ENCODE data around the gene PRMT1. TPM values are rescaled to one million over a fixed set of nuclear protein-coding genes. Genes with fewer than 3 reads are reported as not detected.

The PRMT1 gene
- polyA plus RNA-seq, 1 of the 3 experiments (the other 2 are of a cell fraction) = 789 TPM

DNA sequence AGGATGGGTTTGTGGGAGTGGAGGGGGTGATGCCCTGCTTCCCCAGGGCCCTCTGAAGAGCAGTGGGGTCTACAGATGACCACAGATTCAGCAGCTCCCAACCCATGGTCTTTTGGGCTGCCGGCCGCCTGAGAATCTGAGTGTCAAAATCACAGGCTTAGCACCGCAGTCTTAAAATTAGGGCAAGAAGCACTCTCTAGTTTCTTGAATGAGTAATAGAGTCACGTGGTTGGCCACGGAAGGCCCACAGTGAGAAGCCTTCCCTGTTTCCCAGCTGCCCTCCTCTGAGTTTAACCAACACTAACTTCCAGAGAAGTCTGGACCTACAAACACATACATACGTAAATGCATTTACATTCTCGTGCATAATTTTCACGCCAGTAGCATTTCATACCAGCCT is 5.2 kb downstream of the PRMT1 start:
- CTCF ChIA-PET = interaction anchor here (2.0 to 2.6 kb wide), 2 partner anchors 8 to 10 kb away, joined by 24 to 35 read pairs; partner anchors contain the start of genes ADM5 and CPT1C
- H2AFZ ChIP-seq (ENCODE audit: low read depth) = no peak overlapping the region
- no peak overlapping the region for H3K27ac ChIP-seq (ENCODE audit: low read depth in 2 of 2, low read length in 1 of 2)
- over 99% methylated on average over 5 of the region's 8 CpGs for WGBS (ENCODE audit: low lambda C conversion rate)
- H3K4me1 ChIP-seq (ENCODE audit: control insufficient read depth in 1 of 2, insufficient read depth in 2 of 2, low read depth in 1 of 2, low read length in 1 of 2) = peaks cover 16 to 23% of the 10 kb centered on the region in 2 experiments; a peak in 3 of 4 replicates
- POLR2A ChIA-PET = no interaction called here
- DNase-seq = no peak
- H3K27me3 ChIP-seq (ENCODE audit: insufficient read depth) = no peaks in the 10 kb centered on the region
- no peak overlapping the region for H3K4me2 ChIP-seq
- H3K36me3 ChIP-seq (replicated peaks in 1 of 2; ENCODE audit: control insufficient read depth in 1 of 2, insufficient read depth in 2 of 2, low read length in 1 of 2) = peaks cover 35 to 45% of the 10 kb centered on the region in 2 experiments
- H3K9me3 ChIP-seq = no peaks in the 10 kb centered on the region
- H3K79me2 ChIP-seq (ENCODE audit: insufficient read depth) = peaks cover 60% of the 10 kb centered on the region
- H3K9ac ChIP-seq = no peak overlapping the region
- peaks cover 59% of the 10 kb centered on the region for H4K20me1 ChIP-seq (ENCODE audit: insufficient read depth)
- no peak overlapping the region for H3K4me3 ChIP-seq (ENCODE audit: low read depth in 2 of 2, low read length in 1 of 2)
- H3F3A ChIP-seq (replicated peaks; ENCODE audit: insufficient read depth) = peaks cover 10% of the 10 kb centered on the region
- no peaks in the 10 kb centered on the region for H3K9me2 ChIP-seq
- TF ChIP-seq, protein P1, sequence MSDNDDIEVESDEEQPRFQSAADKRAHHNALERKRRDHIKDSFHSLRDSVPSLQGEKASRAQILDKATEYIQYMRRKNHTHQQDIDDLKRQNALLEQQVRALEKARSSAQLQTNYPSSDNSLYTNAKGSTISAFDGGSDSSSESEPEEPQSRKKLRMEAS (IDR thresholded peaks at IDR 0.05; ENCODE audit: low read depth) = no peak
- TF ChIP-seq GABPA (IDR thresholded peaks at IDR 0.05; ENCODE audit: low read depth) (no peak), MEF2A (IDR thresholded peaks at IDR 0.05; ENCODE audit: borderline replicate concordance, low read depth) (no peak), EZH2phosphoT487 (IDR thresholded peaks at IDR 0.05; ENCODE audit: borderline replicate concordance, low read depth) (no peak), EP300 (IDR thresholded peaks at IDR 0.05; ENCODE audit: borderline replicate concordance in 1 of 2, low read depth in 1 of 2, low read length in 1 of 2) (no peak)

DNA sequence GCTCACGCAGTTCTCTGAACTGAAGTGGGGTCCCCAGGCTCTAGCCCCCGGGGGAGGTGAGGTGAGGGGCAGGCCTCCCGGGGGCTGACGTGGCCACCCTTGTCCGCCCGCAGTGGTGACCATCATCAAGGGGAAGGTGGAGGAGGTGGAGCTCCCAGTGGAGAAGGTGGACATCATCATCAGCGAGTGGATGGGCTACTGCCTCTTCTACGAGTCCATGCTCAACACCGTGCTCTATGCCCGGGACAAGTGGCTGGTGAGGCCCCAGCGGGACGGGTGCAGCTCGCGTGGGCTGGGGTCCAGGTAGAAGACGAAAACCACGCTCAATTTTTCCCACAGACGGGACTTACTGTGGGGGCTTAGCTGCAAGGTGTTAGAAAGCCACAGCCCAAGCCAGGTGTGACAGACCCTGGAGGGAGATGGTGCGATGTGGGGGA is 6.8 kb downstream of the PRMT1 start:
- WGBS (ENCODE audit: low lambda C conversion rate) = 95% methylated on average over 18 of the region's 18 CpGs
- H3K9me2 ChIP-seq = no peaks in the 10 kb centered on the region
- H3K4me1 ChIP-seq (ENCODE audit: control insufficient read depth in 1 of 2, insufficient read depth in 2 of 2, low read depth in 1 of 2, low read length in 1 of 2) = peaks cover 16 to 18% of the 10 kb centered on the region in 2 experiments; a peak in 3 of 4 replicates
- no peak overlapping the region for H3K4me2 ChIP-seq
- no peak overlapping the region for H3K9ac ChIP-seq
- TF ChIP-seq, protein P2, sequence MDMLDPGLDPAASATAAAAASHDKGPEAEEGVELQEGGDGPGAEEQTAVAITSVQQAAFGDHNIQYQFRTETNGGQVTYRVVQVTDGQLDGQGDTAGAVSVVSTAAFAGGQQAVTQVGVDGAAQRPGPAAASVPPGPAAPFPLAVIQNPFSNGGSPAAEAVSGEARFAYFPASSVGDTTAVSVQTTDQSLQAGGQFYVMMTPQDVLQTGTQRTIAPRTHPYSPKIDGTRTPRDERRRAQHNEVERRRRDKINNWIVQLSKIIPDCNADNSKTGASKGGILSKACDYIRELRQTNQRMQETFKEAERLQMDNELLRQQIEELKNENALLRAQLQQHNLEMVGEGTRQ (IDR thresholded peaks at IDR 0.05; ENCODE audit: borderline replicate concordance, low read depth, low read length) = no peak
- TF ChIP-seq RXRA (IDR thresholded peaks at IDR 0.05; ENCODE audit: borderline replicate concordance, low read depth) (no peak), YY1 (IDR thresholded peaks at IDR 0.05; ENCODE audit: low read depth) (no peak), RFX5 (IDR thresholded peaks at IDR 0.05; ENCODE audit: low read length) (no peak), FOXM1 (IDR thresholded peaks at IDR 0.05; ENCODE audit: low read depth) (no peak), ELF1 (IDR thresholded peaks at IDR 0.05) (no peak), FOXJ3 (CRISPR knock-in tag; IDR thresholded peaks at IDR 0.05) (no peak), MXI1 (IDR thresholded peaks at IDR 0.05; ENCODE audit: low read depth, low read length) (no peak), JUND (IDR thresholded peaks at IDR 0.05) (no peak), NFIC (IDR thresholded peaks at IDR 0.05; ENCODE audit: borderline replicate concordance) (no peak)
- TF ChIP-seq, protein P3, sequence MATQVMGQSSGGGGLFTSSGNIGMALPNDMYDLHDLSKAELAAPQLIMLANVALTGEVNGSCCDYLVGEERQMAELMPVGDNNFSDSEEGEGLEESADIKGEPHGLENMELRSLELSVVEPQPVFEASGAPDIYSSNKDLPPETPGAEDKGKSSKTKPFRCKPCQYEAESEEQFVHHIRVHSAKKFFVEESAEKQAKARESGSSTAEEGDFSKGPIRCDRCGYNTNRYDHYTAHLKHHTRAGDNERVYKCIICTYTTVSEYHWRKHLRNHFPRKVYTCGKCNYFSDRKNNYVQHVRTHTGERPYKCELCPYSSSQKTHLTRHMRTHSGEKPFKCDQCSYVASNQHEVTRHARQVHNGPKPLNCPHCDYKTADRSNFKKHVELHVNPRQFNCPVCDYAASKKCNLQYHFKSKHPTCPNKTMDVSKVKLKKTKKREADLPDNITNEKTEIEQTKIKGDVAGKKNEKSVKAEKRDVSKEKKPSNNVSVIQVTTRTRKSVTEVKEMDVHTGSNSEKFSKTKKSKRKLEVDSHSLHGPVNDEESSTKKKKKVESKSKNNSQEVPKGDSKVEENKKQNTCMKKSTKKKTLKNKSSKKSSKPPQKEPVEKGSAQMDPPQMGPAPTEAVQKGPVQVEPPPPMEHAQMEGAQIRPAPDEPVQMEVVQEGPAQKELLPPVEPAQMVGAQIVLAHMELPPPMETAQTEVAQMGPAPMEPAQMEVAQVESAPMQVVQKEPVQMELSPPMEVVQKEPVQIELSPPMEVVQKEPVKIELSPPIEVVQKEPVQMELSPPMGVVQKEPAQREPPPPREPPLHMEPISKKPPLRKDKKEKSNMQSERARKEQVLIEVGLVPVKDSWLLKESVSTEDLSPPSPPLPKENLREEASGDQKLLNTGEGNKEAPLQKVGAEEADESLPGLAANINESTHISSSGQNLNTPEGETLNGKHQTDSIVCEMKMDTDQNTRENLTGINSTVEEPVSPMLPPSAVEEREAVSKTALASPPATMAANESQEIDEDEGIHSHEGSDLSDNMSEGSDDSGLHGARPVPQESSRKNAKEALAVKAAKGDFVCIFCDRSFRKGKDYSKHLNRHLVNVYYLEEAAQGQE (IDR thresholded peaks at IDR 0.05; ENCODE audit: low read depth, low read length) = no peak
- peaks cover 15% of the 10 kb centered on the region for H3F3A ChIP-seq (replicated peaks; ENCODE audit: insufficient read depth)
- POLR2A ChIA-PET = no interaction called here
- H3K79me2 ChIP-seq (ENCODE audit: insufficient read depth) = peaks cover 44% of the 10 kb centered on the region
- no peaks in the 10 kb centered on the region for H3K9me3 ChIP-seq
- H2AFZ ChIP-seq (ENCODE audit: low read depth) = no peak overlapping the region
- no peak overlapping the region; a peak in 1 of 4 replicates for H3K27ac ChIP-seq (ENCODE audit: low read depth in 2 of 2, low read length in 1 of 2)
- H3K36me3 ChIP-seq (replicated peaks in 1 of 2; ENCODE audit: control insufficient read depth in 1 of 2, insufficient read depth in 2 of 2, low read length in 1 of 2) = peaks cover 35 to 57% of the 10 kb centered on the region in 2 experiments
- CTCF ChIA-PET = interaction anchor here (0.6 to 2.0 kb wide), 3 partner anchors 11 to 137 kb away, joined by 3 to 7 read pairs (median 4); no protein-coding TSS in a partner anchor
- no peak overlapping the region for H3K4me3 ChIP-seq (ENCODE audit: low read depth in 2 of 2, low read length in 1 of 2)
- peaks cover 46% of the 10 kb centered on the region for H4K20me1 ChIP-seq (ENCODE audit: insufficient read depth)
- H3K27me3 ChIP-seq (ENCODE audit: insufficient read depth) = no peaks in the 10 kb centered on the region
- DNase-seq = no peak

Data from SK-N-SH (cell line).